DOHH2 (cell line): ENCODE measurements around the gene GSTT2B.
"Not testable (repeated sequence)": the region's sequence is repeated elsewhere in the genome, so short reads cannot be mapped to it uniquely, and the experiment has no call there.

ENCODE experiments used
- CTCF ChIP-seq: fragments of 200-600 bp; sonication (generic); IDR thresholded peaks from one replicate; pipeline ENCODE4 v1.5.1; 2014; ENCODE audit warnings: antibody characterized with exemption, mild to moderate bottlenecking, low read depth, low read length; ENCODE audit not compliant: poor library complexity, severe bottlenecking
- EZH2phosphoT487 ChIP-seq: fragments of 200-600 bp; sonication (generic); IDR thresholded peaks from 2 replicates; pipeline ENCODE4 v1.6.1; 2017; ENCODE audit warnings: borderline replicate concordance, mild to moderate bottlenecking, antibody characterized with exemption, low read length, moderate library complexity, mixed read lengths

- TF ChIP-seq CTCF, EZH2phosphoT487: not testable (repeated sequence)
Measured at GRCh38 chr22:23974836-23975352, 13.9 kb upstream of the GSTT2B start.
